HL-60 (cell line): ENCODE results near the gene PGLYRP1.

Experiments used
- DNase-seq, 2 experiments: peaks; one replicate each; pipeline ENCODE4 v3.0.0-alpha.2; 2010 to 2020; ENCODE audit warnings: low read depth in 1 of 2, low spot score in 1 of 2
- H3K27ac ChIP-seq: fragments of 250-450 bp; sonication (Bioruptor Pico); replicated peaks from 2 replicates; pipeline ENCODE4 v1.5.1; 2020; ENCODE audit warnings: mild to moderate bottlenecking, moderate library complexity
- H3K27me3 ChIP-seq: fragments of 250-450 bp; sonication (Bioruptor Pico); 2 replicates; pipeline ENCODE4 v1.5.1; 2021; ENCODE audit warnings: mild to moderate bottlenecking, moderate library complexity; ENCODE audit not compliant: insufficient read depth, poor library complexity, severe bottlenecking
- H3K4me3 ChIP-seq: replicated peaks from 2 replicates; pipeline ENCODE4 v1.5.1; 2011; ENCODE audit warnings: mild to moderate bottlenecking, control low read depth, low read length; ENCODE audit not compliant: insufficient read depth
- CTCF ChIP-seq: IDR thresholded peaks from one replicate; pipeline ENCODE4 v1.5.1; 2011; ENCODE audit warnings: low read length, control low read depth, inconsistent platforms; ENCODE audit not compliant: insufficient read depth
- GABPA ChIP-seq: IDR thresholded peaks from 2 replicates; pipeline ENCODE4 v1.6.1; 2012; ENCODE audit warnings: low read depth
- POLR2AphosphoS5 ChIP-seq: IDR thresholded peaks from 2 replicates; pipeline ENCODE4 v1.6.1; 2012; ENCODE audit warnings: low read depth
- SPI1 ChIP-seq: IDR thresholded peaks from 2 replicates; pipeline ENCODE4 v1.6.1; 2012; ENCODE audit warnings: low read depth, mild to moderate bottlenecking, borderline replicate concordance
- TF ChIP-seq, protein P1 (sequence below): IDR thresholded peaks from 2 replicates; pipeline ENCODE4 v1.6.1; 2012; ENCODE audit warnings: low read depth; ENCODE audit not compliant: insufficient replicate concordance

The PGLYRP1 gene

GRCh38 chr19:46049597-46049996 lies 26.7 kb upstream of the PGLYRP1 start:
- no peak for DNase-seq
- Histone ChIP-seq H3K27ac (no peak overlapping the region), H3K27me3 (peaks cover 13% of the 10 kb centered on the region), H3K4me3 (no peak overlapping the region)
- TF ChIP-seq SPI1 (no peak), CTCF (no peak), POLR2AphosphoS5 (no peak), GABPA (no peak)
- TF ChIP-seq, protein P1, sequence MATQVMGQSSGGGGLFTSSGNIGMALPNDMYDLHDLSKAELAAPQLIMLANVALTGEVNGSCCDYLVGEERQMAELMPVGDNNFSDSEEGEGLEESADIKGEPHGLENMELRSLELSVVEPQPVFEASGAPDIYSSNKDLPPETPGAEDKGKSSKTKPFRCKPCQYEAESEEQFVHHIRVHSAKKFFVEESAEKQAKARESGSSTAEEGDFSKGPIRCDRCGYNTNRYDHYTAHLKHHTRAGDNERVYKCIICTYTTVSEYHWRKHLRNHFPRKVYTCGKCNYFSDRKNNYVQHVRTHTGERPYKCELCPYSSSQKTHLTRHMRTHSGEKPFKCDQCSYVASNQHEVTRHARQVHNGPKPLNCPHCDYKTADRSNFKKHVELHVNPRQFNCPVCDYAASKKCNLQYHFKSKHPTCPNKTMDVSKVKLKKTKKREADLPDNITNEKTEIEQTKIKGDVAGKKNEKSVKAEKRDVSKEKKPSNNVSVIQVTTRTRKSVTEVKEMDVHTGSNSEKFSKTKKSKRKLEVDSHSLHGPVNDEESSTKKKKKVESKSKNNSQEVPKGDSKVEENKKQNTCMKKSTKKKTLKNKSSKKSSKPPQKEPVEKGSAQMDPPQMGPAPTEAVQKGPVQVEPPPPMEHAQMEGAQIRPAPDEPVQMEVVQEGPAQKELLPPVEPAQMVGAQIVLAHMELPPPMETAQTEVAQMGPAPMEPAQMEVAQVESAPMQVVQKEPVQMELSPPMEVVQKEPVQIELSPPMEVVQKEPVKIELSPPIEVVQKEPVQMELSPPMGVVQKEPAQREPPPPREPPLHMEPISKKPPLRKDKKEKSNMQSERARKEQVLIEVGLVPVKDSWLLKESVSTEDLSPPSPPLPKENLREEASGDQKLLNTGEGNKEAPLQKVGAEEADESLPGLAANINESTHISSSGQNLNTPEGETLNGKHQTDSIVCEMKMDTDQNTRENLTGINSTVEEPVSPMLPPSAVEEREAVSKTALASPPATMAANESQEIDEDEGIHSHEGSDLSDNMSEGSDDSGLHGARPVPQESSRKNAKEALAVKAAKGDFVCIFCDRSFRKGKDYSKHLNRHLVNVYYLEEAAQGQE: no peak

- no peak overlapping the region for H3K4me3 ChIP-seq
- no peak for TF ChIP-seq GABPA
- no peak overlapping the region for H3K27ac ChIP-seq
- no peak for DNase-seq
- H3K27me3 ChIP-seq: peaks cover 4% of the 10 kb centered on the region
Measured at GRCh38 chr19:46043519-46043918, 20.7 kb upstream of the PGLYRP1 start.

- Histone ChIP-seq H3K4me3 (no peak overlapping the region), H3K27ac (no peak overlapping the region), H3K27me3 (peaks cover 4% of the 10 kb centered on the region)
- DNase-seq: no peak
- TF ChIP-seq POLR2AphosphoS5: no peak
- TF ChIP-seq CTCF: no peak
- TF ChIP-seq SPI1: no peak
Measured at GRCh38 chr19:46042252-46042883, 19.5 kb upstream of the PGLYRP1 start.

DNA sequence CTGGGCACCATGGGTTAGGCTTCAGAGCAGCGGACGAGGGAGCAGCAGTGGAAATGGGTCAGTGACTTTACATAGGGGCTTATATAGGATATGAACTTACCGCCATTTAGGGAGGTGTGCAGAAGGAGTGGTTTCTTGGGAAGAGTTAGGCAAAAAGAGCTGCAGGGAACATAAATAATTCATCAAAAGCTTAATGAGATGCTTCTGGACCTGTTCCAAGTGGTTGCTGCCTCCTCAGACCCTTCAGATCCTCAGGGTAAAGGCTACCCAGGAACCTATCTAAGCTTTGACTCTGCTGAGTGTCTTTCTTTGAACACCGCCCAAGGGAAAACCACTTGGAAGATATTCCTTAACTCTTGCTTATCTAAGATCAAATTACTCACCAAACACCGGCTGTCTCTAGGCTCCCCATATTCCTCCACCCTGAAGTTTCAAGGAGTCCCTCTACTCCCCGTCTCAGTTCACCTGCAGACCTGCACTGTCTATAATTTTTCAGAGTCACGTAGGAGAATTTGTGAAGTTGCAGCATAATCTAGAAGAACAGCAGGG lies 18.2 kb upstream of the PGLYRP1 start, which contains the start of gene IGFL4:
Gene IGFL4 (minus strand): TSS at position 51 of the 549 bp plus-strand sequence. CDS start 40 bp downstream, at position 11.
- Histone ChIP-seq H3K27me3 (peaks cover 1% of the 10 kb centered on the region), H3K27ac (no peak within 1 kb of the TSS), H3K4me3 (no peak within 1 kb of the TSS)
- DNase-seq: no peak
- TF ChIP-seq CTCF: no peak
- TF ChIP-seq SPI1: no peak
- TF ChIP-seq, protein P1: no peak
- TF ChIP-seq POLR2AphosphoS5: no peak
- no peak for TF ChIP-seq GABPA
